ENCODE measurements around the gene TMEM236.

The TMEM236 gene

DNA sequence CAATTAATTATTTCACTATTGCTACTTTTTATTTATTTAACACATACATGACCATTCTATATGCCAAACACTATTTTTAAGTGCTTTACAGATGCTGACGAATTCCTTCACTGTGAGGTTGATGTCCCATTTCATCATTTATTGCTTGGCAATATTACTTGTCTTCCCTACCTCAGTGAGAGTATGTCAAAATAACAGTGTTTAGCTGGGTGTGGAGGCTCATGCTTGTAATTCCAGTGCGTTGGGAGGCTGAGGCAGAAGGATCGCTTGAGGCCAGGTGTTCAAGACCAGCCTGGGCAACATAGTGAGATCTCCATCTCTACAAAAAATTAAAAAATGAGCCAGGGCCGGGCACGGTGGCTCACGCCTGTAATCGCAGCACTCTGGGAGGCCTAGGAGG, 37.4 kb downstream of the TMEM236 start:
- DNase-seq = no peak

DNA sequence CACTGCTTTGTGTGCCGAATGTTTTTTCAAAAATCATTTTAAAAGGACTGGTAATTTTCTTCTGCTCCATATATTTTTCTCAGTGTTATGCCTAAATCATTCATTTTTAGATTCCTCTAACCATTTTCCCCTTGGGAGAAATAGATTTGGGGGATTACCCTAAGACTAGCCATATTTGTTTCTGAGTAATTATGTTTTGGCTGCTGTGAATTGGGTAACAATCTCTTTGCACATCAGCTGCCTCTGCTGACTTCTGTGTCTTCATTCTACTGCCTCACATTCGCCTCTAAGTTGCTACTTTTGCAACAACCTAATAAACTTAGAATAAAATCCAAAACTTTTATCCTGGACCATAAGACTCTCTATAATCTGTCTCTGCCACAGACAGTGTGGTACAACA, 38.6 kb downstream of the TMEM236 start:
- DNase-seq = no peak

DNA sequence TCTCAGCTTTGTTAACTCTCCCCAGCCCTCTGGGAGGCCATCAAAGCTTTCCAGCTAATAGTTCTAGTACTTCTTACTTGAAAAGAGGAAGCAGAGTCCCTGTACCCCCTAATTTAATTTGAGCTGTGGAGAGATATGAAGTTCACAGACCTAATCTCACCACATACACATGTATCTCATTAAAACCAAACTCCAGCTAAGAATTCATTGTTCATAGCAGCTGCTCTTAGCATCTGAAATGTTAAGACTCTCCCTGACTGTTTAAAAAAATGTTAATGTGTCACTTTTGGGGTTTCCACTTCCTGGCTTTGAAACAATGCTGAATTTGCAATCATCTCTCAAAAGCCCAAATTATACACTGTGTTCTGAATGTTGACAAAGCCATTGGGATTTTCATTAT, 41.0 kb downstream of the TMEM236 start:
- no peak for DNase-seq

DNA sequence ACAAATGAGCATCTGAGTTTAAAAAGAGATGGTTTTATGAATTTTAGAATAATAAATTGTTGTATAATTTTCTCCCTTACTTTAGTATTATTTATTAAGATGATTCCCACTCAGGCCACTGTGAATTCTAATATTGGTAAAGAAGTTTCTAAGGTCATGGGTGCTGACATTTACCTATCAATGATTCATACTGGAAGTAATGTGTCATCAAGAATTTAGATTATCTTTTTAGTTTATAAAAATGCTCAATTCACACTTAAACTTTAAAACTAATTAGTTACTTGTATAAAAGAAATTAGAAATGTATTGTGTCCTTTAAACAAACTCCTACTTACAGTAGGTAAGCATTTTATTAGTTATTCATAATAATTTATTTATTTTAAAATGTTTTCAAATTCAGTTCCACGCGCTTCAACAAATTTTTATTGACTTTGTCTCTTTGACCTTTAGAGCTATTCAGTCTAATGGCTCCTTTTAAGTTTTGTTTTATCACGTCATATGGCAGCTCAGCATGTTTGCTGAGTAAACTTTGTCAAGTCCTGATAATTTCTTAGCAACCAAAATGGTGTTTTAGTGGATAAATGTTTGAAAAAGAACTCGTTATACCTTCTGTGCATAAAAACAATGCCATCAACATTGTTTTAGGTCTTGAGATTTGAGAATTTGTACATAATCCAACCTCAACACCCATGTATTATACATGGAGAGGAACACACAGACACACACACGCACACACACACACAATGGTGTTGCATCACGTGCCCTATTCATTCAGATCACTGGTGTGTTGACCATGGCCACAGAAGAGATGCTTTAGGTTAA, 42.0 kb downstream of the TMEM236 start:
- no peak for DNase-seq

DNA sequence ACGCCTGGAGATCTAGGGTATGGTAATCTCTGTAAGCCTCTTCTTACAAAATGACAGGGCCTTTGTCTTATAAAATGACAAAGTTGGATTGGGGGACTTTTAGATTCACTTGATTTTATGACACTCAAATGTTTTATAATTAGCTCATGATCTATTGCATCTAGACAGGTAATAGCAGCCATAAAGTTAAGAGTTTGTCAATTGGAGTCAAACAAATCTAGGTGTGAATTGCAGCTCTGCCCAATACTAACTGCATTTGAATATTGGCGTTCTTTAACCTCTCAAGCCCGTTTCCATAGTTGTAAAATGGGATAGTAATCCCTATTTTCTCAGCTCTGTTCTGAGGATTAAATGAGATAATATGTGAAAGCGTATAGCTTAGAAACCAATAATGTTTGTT, 43.1 kb downstream of the TMEM236 start:
- DNase-seq = no peak

DNA sequence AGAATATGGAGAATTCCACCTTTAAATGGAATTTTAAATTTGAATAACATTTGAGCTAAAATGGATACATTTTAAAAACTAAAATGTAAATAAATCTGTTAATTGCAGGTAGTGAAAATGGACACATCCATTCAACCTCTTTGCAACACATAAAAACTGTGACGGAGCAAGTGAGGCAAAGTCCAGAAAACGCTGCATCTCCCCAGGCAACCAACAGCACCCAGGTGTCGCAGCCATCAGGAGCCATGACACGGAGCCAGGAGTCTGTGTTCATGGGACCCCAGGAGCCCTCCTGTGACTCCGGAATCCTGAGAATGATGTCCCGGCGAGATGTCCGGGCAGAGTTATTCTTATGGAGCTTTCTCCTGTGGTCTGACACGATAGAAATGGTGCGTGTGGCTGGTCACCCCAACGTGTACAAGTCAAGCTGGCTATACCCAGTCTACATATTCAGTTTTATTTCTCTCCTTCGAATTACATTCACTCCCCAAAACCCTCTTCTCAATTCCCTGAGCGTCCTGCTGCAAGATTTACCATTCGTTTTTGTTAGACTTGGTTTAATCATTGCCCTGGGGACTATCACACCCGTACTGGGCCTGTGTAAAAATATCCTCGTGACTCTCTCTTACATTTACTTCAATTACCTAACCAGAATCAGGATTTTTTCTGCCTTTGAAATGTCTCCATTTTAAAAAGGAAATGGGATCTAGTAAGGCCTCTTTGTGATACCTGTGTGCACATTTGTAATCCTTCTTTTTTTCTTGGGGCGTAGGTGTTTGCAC, 44.0 kb downstream of the TMEM236 start:
- no peak for DNase-seq

DNA sequence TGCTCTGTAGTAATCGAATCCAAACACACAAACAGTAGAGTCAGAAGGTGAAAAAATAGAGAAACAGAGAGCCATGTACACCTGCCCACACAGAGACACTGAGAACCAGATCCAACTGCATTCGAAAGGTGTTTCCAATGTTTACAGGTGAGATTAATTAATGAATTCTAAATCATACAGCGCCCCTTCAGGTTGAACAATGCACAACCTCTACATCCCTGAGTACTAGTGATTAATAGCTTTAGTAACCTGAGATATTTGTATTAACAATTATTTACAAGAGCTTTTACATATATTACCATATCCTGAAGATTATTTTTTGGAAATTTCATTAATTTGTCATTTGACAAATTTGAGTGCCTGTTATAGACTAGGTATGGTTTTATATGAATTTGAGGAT, 49.5 kb downstream of the TMEM236 start:
- DNase-seq = no peak

DNA sequence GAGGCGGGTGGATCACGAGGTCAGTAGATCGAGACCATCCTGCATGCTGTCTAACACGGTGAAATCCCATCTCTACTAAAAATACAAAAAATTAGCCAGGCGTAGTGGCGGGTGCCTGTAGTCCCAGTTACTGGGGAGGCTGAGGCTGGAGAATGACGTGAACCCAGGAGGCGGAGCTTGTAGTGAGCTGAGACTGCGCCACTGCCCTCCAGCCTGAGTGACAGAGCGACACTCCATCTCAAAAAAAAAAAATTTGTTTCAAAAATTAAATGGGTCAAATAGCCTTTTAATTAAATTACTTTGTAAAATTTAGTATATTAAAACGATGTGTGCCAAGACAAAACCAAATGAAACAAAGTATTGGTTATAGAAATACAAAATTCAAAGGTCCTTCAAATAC, 50.3 kb downstream of the TMEM236 start:
- DNase-seq = no peak

DNA sequence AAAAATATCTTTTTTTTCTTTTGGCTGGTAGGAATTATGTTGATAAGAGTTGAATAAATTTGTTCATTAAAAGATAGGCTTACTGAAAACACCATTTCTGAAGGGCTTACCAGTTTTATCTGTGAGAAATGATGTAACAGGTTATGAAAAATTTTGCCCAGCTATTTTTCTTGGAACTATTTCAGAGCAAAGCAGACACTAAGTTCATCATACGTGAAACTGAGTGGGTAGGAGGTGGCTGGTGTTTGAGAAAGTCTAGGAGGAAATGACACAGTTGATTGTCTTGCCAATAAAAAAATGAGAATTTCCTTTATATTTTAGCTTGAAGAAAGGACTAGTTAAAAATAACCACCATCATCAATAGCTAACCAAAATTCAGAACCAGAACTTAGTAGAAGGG, 51.0 kb downstream of the TMEM236 start:
- no peak for DNase-seq

DNA sequence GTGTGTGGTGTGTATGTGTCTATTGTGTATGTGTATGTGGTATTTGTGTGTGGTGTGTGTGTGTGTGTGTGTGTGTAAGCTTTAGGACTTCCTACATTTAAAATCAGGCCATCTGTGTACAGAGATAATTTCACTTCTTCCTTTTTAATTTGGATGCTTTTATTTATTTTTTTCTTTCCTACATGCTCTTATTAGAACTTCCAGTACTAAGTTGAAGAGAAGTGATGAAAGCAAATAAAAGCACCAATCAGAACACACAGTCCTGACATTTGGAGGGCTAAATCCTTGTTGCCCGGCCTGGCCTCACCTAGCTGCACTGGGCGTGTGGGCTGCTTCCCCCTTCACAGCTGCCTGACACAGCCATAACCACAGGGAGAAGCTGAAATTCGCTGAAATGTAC, 53.3 kb downstream of the TMEM236 start:
- DNase-seq = no peak

DNA sequence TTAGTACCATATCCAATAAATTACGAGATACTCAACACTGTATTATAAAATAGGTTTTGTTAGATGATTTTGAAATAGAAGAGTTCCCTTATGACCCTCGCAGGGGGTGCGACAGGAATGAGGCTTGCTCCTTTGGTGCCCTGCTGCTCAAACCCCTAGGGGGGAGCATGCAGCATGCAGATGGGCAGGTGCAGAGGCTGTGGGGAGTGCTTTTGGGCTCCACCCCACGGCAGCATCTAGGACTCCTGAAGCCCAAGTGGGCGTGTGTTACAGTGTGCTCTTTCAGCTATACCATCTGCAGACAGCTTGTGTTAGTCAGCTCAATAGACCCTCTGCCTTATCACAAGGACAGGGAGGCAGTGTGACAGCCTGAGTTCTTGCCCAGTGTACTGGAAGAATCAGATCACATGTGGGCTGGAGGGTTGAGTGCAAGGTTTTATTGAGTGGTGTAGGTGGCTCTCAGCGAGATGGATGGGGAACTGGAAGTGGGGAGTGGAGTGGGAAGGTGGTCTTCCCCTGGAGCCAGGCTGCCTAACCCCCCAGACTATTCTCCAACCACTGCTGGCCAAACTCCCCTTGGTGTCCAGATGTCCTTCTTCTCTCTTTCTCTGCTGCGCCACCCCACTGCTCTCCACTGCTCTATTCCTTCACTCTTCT, 54.0 kb downstream of the TMEM236 start:
- no peak for DNase-seq

DNA sequence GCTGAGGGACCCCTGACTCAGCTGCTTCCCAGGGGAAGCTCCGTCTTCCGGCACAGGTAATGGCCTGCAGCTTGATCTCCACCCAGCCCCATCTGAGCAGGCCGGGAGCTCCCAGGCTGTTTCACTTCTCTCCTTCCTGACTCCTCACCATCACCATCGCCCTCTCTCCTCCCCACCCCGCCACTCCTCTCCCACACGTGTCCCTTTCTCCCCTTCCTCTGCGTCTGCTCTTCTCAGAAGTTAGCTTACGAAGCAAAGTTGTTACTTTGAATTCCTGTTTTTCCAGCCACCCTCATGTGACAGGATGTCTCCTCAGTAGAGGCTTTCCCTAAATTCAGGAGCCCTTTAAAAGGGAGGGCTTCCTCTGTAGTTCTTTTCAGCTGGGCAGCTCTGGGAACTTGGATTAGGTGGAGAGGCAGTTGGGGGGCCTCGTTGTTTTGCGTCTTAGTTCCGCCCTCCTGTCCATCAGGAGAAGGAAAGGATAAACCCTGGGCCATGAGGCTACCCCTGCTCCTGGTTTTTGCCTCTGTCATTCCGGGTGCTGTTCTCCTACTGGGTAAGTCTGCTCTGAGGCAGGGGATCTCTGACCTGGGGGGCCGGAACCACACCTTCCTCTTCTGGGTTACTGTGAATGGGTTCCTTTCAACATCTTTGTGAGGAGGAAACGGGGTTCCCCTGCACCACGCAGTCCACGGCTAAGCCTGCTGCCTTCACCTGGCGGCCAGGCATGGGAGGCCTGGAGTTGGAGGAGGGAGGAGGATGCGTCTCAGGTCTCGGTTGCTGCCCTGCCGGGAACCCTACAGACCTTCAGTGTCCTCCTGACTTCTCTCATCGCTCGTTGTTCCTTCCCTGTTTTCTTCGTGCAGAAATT, 57.2 kb downstream of the TMEM236 start, which contains the start of gene MRC1:
Gene MRC1 (plus strand): TSS at position 378 of the 871 bp plus-strand sequence. CDS start 118 bp downstream, at position 496.
- DNase-seq = no peak

DNA sequence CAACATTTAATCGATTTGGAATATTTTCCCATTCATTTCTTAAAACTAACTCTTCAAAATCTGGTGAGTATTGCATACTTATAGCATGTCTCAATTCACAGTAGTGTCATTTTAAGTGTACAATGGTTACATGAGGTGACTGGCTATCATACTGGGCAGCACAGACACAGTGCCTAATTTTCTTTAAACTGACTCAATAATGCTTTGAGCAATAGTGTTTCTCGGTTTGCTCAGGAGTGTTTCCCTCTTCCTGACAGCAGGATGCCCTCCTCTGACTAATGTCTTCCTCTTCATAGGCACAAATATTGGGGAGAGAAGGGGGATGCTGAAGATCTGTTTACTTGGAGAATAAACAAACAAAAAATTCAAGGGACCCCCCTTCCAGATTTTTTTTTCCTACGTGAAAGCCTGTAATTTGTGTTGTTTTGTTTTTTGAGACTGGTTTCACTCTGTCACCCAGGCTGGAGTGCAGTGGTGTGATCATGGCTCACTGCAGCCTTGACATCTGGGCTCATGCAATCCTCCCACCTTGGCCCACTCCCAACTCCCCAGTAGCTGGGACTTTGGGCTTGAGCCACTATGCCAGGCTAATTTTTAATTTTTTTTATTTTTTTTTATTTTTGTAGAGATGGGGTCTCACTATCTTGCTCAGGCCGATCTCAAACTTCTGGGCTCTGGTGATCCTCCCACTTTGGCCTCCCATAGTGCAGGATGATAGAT, 59.3 kb downstream of the TMEM236 start:
- DNase-seq = no peak

DNA sequence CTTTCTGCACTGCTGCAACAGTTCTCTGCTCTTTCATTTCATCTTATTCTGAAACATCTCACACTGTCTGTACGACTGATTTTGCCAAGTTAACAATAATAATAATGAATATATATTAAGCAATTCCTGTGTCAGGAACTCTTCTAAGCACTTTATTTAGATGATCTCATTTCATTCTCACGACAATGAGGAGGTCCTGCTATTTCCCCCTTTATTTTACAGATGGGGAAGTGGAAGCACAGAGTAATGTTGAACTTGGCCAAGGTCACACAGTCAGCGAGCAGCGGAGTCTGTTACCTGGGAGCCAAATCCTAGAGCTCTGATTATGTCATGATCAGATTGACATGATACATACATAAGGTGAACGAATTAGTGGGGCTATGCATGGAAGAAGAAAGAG, 63.0 kb downstream of the TMEM236 start:
- no peak for DNase-seq

DNA sequence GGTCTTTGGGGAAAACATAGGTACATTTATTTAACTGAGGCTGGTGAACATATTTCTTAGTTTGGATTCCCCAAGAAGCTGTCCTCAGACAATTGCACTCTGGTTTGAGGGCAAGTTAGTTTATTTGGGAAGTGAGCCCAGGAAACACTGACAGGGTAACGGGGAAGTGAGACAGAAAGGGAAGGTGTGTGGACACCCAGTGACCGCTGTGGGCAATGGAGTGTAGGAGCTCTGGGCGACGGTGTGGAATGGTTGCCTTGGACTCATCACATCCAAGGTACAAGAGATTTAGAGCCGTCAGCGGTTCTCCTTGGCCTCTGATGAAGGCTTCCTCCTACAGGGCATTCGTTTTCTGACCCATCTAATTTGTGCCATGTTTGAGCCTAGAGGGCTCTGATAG, 64.2 kb downstream of the TMEM236 start:
- no peak for DNase-seq

DNA sequence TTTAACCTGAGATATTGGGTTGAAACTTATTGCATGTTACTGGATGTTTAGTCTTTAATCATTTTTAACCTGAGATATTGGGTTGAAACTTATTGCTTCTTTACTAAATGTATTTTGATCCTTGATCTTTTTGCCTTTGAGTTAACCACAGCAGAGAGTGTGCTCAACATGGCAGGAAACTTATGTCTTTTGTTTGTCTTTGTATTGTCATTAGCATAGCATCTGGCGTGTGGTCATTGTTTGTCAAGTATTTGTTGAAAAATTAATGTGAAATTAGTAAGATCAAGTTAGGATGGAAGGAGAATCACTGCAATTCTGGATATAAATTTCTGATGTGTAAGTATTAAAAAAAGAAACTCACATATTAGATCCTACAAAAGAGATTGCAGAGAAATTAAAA, 65.3 kb downstream of the TMEM236 start:
- DNase-seq = no peak

DNA sequence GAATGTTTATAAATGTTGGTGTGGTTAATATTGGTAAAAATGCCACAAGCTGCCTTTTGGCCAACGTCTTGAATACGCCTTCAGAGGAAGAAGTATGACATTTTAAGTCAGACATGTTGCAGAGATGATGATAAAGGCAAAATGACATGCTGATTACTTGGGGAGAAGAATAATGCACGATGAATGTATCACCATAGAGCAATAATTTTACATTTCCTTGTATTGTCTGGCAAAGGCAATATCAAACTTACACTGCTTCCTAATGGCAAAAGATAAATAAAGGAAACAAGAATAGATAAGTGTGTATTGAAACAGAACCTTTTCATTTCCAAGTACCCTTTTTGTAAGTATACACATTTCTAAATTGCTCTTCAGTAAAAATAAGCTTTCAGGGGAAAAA, 65.8 kb downstream of the TMEM236 start:
- no peak for DNase-seq

DNA sequence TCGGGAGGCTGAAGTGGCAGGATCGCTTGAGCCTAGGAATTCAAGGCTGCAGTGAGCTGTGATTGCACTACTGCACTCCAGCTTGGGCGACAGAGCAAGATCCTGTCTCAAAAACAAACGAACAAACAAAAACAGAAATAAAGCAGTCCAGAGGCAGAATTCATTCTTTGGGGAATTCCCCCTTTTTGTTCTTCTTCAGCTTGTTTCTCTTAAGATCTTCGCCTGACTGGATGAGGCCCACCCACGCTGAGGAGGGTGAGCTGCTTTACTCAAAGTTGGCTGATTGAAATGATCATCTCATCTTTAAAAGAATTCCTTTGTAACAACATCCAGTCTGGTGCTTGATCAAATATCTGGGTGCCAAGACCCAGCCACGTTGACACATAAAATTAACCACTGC, 67.8 kb downstream of the TMEM236 start:
- no peak for DNase-seq

DNA sequence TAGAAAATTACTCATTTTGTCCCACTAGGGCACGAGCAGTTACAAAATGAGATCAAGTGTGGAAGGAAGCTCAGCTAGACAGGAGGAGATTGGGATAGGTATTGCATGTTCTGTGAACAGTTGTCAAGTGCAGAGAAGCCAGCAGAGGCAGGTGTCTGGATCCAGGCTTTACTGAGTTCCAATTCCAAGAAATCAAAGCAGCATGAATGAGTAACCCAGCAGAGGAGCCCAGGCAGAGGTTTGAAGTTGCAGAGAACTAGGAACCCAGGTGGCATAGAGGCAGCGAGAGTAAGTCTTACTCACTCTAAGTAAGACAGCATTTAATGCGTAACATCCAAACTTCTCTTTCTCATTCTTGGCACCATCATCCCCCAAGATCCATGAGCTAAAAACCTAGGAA, 68.9 kb downstream of the TMEM236 start:
- DNase-seq = no peak

DNA sequence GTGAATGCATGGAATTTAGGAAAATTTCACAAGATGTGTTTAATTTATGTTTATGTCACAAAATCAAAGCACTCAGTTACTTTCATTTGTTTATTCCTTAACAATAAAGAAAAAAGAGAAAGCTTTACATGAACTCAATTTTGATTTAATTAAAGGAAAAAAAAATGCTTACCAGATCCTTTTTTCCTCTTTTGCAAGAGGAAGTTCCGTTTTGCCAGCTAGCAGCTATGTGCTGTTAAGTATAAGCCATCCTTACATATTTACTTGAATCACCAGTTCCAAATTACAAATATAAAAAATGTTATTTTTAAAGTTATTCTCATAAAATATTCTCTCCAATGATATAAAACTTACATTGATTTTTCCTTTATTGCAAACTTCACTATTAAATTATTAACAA, 69.9 kb downstream of the TMEM236 start:
- DNase-seq = no peak

DNA sequence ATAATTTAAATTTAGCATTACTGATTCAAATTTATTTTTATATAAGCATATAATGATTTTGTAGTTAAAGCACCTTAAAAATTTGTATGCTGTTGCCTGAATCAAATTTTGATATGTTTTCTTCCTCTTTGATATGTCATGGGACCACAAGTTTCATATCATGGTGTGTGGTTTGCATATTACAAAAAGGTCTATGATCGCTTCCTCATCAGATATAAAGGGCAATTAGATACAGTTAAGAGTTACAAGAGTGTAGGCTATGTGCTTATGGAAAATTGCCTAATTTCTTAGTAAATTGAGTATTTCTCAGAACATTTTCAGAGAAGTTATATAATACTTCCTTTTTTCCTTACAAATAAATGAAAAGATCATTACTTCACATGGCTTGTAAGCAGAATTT, 79.3 kb downstream of the TMEM236 start:
- no peak for DNase-seq

DNA sequence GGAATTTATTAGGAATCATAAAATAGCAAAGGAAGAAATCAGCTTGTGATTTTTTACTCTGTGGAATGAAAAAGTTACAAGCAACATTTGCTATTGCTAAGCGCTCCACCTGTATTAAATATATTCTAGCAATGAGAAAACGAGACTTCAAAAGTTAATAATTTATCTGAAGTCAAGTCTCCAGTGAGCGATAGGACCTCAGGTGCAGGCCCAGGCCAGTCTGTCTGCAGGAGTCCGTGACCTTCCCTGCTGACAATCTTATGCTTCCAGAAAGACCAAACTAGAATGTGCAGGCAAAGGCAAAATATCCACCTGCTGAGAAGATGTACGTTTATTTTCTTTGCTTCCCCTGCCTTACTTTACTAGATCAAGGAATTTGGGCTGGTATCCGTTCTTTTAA, 79.9 kb downstream of the TMEM236 start:
- DNase-seq = no peak
